Ramos (cell line): ENCODE data around the gene SUPV3L1.

Source experiments
- in situ Hi-C: fragments of 300-500 bp; cut with MboI; formaldehyde crosslinking; loops from one replicate; pipeline ENCODE4 v1.14.3; 2022; ENCODE audit warnings: low sequenced_read_pairs; ENCODE audit not compliant: unreplicated experiment

The SUPV3L1 gene

DNA sequence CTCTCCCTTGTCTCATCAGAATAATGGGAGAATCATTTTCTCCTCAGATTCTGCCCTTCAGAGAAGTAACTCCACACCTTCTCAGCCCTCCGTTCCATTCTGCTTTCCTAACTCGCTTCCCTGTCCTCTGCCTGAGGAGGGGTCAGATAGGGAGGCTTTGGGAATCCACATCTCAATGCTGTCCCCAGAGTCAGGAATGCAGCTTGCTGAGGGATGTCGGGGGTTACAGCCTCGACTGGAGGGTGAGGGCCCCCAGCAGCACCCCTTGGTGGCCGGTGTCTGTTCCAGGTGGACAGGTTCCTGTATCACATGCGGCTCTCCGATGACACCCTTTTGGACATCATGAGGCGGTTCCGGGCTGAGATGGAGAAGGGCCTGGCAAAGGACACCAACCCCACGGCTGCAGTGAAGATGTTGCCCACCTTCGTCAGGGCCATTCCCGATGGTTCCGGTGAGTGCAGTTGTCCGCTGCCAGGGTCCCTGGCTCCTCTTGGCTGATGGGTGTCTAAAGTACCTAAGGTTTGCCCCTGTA is 47.0 kb downstream of the SUPV3L1 start:
- in situ Hi-C loops = loop anchor here (25.0 kb wide), 1 partner anchor 410 kb away; the partner anchor contains the start of gene FAM241B

DNA sequence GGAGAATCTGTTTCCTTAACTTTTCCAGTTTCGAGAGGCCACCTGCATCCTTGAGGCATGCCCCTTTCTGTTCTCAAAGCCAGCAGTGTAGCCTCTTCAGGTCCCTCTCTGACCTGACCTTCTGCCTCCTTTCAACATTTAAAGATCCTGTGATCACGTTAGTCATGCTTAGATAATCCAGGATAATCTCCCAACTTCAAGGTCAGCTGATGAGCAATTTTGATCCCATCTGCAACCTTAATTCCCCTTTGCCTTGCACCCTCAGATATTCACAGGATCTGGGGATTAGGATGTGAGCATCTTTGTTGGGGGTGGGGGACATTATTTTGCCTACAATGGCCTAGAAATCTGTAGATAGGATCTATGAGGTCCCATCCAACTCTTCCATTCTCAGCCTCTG is 48.1 kb downstream of the SUPV3L1 start:
- in situ Hi-C loops = loop anchor here (25.0 kb wide), 1 partner anchor 409 kb away; the partner anchor contains the start of gene FAM241B

DNA sequence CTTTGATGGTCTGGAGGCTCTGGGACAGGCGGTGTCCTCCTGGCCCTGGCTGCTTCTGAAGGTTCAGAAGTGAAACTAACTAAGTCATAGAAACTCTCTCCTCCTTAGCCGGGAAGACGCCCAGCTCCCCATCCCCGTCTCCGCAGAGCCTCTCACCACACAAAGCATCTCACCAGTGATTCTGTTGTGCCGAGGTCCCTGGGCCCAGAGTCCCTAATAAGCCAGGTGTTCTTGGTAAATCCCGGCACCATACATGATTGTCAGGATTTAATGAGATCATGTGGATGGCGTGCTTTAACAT is 49.5 kb downstream of the SUPV3L1 start:
- in situ Hi-C loops = loop anchor here (25.0 kb wide), 1 partner anchor 408 kb away; the partner anchor contains the start of gene FAM241B

DNA sequence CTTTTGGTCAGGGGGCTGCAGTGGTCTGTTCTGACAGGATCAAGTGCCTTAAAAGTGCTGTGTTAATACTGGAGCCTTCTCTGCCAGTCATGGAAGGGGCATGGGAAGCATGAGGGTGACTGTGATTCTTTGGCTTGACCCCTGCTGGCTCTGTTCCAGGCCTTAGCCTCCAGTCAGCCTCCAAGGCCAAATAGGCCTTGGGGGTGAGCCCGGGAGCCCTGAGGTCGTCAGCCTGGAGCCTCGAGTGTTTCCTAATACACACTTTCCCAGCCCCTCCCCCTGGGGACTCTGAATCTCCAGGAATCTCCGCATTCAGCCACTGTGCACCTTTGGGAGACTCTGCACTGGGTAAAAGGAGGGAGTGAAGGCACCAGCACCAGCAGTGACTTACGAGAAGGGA is 50.1 kb downstream of the SUPV3L1 start:
- in situ Hi-C loops = loop anchor here (5.0 to 25.0 kb wide), 2 partner anchors 172 to 407 kb away; partner anchors contain the start of gene FAM241B

DNA sequence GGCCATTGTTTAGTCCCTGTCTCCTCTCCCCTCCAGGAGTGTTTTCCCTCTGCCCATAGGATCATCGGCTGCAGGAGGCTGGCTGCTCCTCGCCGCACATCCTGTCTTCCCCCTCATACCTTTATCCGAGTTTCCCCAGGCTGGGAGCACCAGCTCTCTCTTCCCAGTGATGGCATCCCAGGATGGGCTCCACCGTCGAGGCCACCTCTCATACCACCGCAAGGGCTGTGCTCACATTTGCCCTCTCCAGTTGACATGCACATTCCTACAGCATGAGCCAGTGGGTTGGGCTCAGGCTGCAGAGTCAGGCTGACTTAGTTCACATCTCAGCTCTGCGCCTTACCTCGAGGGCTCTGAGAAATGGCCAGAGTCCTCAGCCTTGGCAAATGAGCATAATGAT is 52.2 kb downstream of the SUPV3L1 start:
- in situ Hi-C loops = loop anchor here (5.0 to 25.0 kb wide), 2 partner anchors 170 to 405 kb away; partner anchors contain the start of gene FAM241B

DNA sequence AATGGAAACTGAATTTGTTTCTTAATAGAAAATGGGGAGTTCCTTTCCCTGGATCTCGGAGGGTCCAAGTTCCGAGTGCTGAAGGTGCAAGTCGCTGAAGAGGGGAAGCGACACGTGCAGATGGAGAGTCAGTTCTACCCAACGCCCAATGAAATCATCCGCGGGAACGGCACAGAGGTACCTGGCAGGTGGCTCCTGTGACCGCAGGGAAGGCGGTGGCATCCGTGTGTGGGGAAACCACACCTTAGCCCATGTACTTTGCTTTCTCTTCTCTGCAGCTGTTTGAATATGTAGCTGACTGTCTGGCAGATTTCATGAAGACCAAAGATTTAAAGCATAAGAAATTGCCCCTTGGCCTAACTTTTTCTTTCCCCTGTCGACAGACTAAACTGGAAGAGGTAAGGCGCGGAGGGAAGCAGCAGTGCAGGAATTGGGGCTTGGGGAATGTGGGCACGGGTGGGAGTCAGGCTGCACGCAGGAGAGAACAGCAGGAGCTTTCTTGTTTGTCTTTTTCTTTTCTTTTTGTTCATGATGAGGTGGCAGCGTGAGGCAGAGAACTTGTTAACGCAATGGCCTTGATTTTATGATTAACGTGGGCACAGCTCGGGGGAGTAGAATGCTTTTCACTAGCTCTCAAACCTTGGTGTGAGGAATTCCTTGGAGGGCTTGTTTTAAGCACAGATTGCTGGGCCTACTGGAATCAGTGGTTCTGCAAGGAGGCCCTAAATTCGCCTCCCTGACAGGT is 52.9 kb downstream of the SUPV3L1 start:
- in situ Hi-C loops = loop anchor here (5.0 to 25.0 kb wide), 2 partner anchors 169 to 404 kb away; partner anchors contain the start of gene FAM241B

DNA sequence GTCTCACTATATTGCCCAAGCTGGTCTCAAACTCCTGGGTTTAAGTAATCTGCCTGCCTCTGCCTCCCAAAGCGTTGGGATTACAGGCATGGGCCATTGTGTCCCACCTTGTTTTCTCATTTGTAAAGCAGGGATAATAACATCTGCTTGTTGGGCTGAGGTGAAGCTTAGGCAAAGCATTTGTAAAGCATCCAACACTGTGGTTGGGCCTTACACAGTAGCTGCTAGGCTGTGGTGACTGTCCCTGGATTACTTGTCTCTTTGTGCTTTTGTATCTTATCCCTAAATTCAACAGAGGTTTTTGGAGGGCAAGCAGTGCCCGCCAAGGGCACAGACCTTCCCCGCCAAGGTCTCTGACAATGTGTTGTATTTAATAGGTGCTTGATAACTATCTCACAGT is 54.4 kb downstream of the SUPV3L1 start:
- in situ Hi-C loops = loop anchor here (5.0 to 25.0 kb wide), 2 partner anchors 168 to 403 kb away; partner anchors contain the start of gene FAM241B

DNA sequence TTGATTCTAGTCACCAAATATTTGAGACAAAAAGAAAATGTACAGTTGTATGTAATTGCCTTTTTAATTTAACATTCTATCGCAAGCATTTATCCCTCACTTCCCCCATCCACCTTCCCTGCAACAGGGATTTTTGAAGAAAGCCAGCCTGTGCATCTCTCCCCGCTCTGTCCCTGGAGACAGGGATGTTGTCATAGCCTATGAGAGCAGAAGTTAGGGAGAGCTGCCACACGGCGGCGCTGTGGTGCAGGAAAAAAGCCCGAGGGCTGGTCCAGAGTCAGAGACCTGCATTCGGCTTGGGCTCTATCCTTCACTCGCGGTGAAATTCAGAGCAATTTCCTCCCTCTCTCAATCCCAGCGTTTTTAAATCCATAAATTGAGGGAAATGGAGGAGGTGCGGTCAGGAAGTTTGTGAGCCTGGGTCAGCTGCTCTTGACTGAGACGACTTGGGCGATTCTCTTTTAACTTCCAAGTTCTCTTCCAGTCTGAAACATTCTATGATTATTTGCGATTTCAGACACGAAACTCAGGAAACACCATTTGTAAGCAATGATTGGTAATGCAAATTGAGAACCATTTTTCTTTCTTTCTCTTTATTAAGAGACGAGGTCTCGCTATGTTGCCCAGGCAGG is 57.6 kb downstream of the SUPV3L1 start:
- in situ Hi-C loops = loop anchor here (25.0 kb wide), 1 partner anchor 400 kb away; the partner anchor contains the start of gene FAM241B

DNA sequence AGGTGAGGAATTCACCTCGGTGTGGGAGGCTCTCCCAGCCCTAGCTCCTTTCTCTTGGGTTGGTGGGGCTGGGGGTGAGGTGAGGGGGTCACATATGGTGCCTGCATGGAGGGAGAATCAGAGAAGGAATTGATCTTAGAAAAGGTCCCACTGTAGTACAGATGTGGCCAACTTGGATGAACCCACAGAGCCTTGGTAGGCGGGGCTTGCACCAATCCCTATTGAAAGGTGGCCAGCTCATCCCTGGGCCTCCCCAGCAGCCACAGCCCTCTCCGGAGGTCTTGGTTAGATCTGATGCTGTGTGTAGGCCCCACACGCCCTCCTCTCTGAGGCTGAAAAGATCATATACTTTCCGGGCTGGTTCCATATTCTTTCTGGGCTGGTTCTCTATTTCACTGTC is 59.1 kb downstream of the SUPV3L1 start:
- in situ Hi-C loops = loop anchor here (25.0 kb wide), 1 partner anchor 398 kb away; the partner anchor contains the start of gene FAM241B

DNA sequence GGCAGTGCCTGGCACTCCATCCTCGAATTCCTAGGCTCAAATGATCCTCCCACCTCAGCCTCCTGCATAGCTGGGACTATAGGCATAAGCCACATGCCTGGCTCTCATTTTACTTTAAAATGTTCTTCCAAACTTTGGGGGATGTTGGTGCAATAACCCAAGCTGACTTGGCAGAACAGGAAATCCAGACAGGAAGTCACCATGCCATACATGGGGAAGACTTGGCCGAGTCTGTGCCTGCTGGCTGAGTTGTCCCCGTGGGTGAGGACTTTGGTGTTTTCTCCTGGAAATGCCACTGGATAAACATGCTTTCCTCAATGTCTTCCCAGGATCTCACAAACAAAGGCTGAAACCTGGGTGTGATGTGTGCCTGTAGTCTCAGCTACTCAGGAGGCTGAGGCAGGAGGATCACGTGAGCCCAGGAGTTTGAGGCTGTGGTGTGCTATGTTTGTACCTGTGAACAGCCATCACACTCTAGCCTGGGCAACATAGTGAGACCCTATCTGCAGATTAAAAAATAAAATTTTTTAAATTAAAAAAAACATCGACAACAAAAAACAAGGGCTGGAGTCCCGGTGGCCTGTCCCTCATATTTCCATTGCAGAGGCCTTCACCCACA is 59.9 kb downstream of the SUPV3L1 start:
- in situ Hi-C loops = loop anchor here (25.0 kb wide), 1 partner anchor 397 kb away; the partner anchor contains the start of gene FAM241B

DNA sequence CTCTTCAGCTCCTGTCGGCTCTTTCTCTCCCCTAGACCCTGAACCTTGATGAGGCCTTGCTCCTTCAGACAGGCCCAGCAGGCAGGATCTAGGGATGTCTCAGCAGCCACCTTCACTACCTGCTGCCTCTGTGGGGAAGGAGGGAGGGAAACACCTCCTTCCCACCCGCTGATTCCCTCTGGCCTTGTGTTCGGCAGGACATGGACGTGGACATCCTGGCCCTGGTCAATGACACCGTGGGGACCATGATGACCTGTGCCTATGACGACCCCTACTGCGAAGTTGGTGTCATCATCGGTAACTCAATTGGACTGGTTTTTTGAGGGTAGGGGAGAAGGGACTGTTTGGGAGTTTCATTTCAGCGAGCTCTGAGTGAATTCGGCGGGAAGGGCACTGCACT is 60.4 kb downstream of the SUPV3L1 start:
- in situ Hi-C loops = loop anchor here (25.0 kb wide), 1 partner anchor 397 kb away; the partner anchor contains the start of gene FAM241B

DNA sequence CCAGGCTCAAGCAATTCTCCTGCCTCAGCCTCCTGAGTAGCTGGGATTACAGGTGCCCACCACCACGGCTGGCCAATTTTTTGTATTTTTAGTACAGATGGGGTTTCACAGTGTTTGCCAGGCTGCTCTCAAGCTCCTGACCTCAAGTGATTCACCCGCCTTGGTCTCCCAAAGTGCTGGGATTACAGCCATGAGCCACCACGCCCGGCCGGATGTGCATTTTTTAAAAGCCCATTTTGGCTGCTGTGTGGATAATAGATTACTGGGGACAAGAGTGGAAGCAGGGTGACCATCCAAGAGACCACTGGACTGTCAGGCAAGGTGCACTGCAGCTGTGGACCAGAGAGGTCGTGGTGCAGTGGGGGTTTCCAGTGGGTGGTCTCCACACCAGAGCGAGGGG is 61.5 kb downstream of the SUPV3L1 start:
- in situ Hi-C loops = loop anchor here (25.0 kb wide), 1 partner anchor 396 kb away; the partner anchor contains the start of gene FAM241B

DNA sequence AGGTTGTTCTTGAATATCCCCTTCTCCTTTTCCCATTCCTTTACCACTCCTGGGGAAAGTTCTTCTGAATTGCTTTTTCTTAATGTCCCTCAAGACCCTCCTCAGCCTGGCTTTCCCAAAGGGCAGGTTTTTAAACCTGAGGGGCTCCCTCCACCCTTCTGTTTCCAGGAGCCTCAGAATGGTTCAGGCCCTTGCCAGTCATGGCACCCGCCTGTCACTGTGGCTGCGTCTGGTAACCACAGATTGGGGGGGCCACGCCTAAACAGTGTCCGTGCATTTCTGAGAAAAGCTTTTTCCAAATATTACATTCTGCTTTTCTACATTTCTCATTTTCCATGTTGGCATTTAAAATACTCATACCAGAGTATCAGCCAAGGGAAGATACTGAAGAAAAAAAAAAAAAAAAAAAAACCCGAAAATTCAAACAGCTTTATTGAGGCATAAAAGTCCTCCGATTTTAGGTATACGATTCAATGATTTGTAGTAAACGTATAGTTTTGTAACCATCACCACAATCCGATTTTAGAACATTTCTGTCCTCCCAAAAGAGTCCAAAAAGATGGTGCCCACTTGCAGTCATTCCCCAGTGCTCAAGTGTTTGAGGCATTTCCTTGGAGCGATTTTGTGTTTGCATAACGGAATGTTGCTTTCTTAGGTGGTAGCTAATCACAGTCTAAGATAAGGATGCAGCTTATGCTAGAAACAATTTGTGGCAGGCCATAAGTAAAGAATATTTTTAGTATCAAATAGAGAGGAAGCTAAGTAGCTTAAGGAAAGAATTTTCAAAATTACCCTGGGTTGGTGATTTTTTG is 62.2 kb downstream of the SUPV3L1 start:
- in situ Hi-C loops = loop anchor here (25.0 kb wide), 1 partner anchor 395 kb away; the partner anchor contains the start of gene FAM241B

DNA sequence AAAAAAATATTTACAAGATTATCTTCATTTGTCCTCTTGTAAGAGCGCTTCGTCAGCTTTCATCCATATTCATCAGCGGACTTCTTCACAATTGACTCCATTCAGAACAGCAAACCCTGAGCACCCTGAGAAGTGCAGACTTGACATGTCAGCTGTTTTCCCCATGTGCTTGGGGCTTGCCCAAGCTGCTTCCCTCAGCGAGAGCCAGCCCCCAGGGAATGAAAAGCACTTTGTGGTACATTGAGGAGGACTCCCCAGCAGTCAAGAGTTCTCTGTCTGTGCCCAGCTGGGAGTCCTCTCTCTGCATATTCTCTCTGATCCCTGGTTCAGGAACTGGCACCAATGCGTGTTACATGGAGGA is 62.8 kb downstream of the SUPV3L1 start:
- in situ Hi-C loops = loop anchor here (25.0 kb wide), 1 partner anchor 394 kb away; the partner anchor contains the start of gene FAM241B

DNA sequence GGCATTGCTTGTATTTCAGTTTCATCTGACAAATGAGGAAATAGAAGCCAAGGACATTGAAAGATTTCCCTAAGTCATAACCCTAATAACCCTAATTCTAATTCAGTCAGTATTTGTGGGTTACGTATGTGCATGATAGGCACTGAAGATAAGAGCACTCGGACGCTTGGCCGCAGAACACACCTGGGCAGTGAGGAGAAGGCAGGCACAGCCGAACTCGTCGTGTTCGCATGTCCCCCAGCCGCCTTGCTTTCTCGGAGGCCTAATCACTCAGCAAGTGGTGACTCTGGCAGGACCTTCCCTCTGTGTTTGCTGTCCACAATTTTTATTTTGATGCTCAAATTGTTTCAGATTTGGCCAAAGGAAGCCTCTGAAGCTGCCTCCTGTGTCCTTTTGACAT is 63.8 kb downstream of the SUPV3L1 start:
- in situ Hi-C loops = loop anchor here (25.0 kb wide), 1 partner anchor 393 kb away; the partner anchor contains the start of gene FAM241B

DNA sequence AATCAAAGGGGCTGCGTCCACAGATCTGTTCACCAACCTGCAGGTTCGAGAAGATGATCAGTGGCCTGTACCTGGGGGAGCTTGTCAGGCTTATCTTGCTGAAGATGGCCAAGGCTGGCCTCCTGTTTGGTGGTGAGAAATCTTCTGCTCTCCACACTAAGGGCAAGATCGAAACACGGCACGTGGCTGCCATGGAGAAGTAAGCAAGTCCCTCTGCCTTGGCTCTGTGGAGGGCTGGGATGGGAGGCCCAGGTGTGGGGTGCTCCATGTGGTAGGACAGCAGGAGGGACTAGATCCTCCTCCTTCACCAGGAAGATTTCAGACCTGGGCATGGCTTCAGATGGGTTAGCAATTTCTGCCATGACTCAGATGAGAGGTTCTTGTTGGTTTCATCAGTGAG is 66.0 kb downstream of the SUPV3L1 start:
- in situ Hi-C loops = loop anchor here (25.0 kb wide), 1 partner anchor 391 kb away; the partner anchor contains the start of gene FAM241B

DNA sequence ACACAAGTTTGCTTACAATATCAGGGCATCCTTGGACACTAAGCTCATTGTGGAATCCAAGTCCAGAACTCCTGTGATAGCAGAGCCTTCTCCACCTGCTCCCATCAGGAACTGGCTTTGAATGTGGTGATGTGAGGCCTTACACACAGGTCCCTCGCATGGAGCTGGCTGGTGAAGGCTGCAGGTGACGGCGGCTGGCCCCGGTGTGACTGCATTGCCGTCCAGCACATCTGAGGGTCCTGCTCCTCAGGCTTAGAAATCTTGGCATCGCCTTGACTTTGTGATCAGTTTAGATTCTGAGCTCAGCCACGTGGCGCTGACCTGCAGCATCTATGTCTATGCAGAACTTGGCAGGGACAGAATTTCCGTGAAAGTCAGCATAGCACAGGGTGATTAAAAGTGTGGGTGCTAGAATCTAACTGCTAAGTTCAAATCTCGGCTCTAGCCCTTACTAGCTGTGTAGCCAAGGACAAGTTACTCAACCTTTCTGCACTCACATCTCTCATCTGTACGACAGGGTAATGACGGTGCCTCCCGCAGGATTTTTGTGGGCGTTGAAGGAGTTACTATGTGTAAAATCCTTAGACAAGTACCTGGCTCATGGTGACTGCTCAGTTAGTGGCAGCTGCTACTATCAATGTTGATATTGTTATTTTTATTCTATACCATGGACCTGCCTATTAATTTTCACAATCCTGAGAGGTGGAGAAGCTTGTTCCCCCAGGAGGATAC is 66.7 kb downstream of the SUPV3L1 start:
- in situ Hi-C loops = loop anchor here (25.0 kb wide), 1 partner anchor 391 kb away; the partner anchor contains the start of gene FAM241B

DNA sequence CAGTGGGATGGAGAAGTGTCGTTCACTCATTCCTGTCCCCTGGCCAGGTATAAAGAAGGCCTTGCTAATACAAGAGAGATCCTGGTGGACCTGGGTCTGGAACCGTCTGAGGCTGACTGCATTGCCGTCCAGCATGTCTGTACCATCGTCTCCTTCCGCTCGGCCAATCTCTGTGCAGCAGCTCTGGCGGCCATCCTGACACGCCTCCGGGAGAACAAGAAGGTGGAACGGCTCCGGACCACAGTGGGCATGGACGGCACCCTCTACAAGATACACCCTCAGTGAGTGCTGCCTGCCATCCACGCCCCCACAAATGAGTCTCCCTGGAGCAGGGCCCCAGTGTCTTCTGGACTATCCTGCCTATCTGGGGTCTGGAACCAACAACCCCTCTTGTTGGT is 67.3 kb downstream of the SUPV3L1 start:
- in situ Hi-C loops = loop anchor here (25.0 kb wide), 1 partner anchor 390 kb away; the partner anchor contains the start of gene FAM241B
